Endothelial cell of umbilical vein (primary cell): ENCODE results near the gene STX11. TPM values are rescaled to one million over a fixed set of nuclear protein-coding genes. Genes with fewer than 3 reads are reported as not detected.

ENCODE experiments used
- BruUV-seq: library from RNA; stranded (reverse); fragments of 400-500 nt; replicated peaks from 2 replicates; lab custom pipeline; 2021; lab: Mats Ljungman, UMichigan
- CTCF ChIA-PET: fragments of 300-600, 350-600 bp; sonication (Branson Sonifier 250); formaldehyde crosslinking; loops from one replicate; lab custom pipeline; 2021; ENCODE audit warnings: antibody characterized with exemption, inconsistent platforms; lab: Charles Lee
- POLR2A ChIA-PET: fragments of 300-600, 350-600 bp; sonication (Branson Sonifier 250); formaldehyde crosslinking; loops from one replicate; lab custom pipeline; 2021; ENCODE audit warnings: antibody characterized with exemption, inconsistent platforms; lab: Charles Lee
- DNase-seq: peaks from one replicate; pipeline ENCODE4 v3.0.0-alpha.2; 2011; ENCODE audit warnings: low read depth, low spot score
- FAIRE-seq: peaks from 2 replicates; lab custom pipeline; 2011; peaks lifted over from hg19 to GRCh38; lab: Jason Lieb, UNC
- H2AFZ ChIP-seq: 2 replicates; pipeline ENCODE4 v1.6.0; 2012; ENCODE audit warnings: low read depth, low read length, control low read depth, inconsistent platforms
- H3K27ac ChIP-seq: 2 replicates; pipeline ENCODE4 v1.5.1; 2011; ENCODE audit warnings: low read depth, mild to moderate bottlenecking, control low read depth, low read length, moderate library complexity; ENCODE audit not compliant: insufficient read depth
- H3K27me3 ChIP-seq, 2 experiments: 2 replicates each; pipeline versions ENCODE4 v1.6.0 to v1.6.1; 2011; ENCODE audit warnings: low read length in 2 of 2, mixed read lengths in 1 of 2; ENCODE audit not compliant: control insufficient read depth in 2 of 2, insufficient read depth in 2 of 2
- H3K36me3 ChIP-seq, 2 experiments: 2 replicates in 1 of 2; 3 replicates in 1 of 2; pipeline ENCODE4 v1.5.1; 2011; ENCODE audit warnings: low read length in 2 of 2, mild to moderate bottlenecking in 1 of 2, moderate library complexity in 1 of 2; ENCODE audit not compliant: control insufficient read depth in 2 of 2, insufficient read depth in 2 of 2; ENCODE audit errors: extremely low read depth in 1 of 2
- H3K4me1 ChIP-seq: 3 replicates; pipeline ENCODE4 v1.5.1; 2011; ENCODE audit warnings: mild to moderate bottlenecking, low read length; ENCODE audit not compliant: control insufficient read depth, insufficient read depth; ENCODE audit errors: extremely low read depth
- H3K4me2 ChIP-seq: 2 replicates; pipeline ENCODE4 v1.6.1; 2011; ENCODE audit warnings: low read length, control low read depth, mixed read lengths; ENCODE audit not compliant: insufficient read depth
- H3K4me3 ChIP-seq, 3 experiments: fragments of 200-600 bp in 1 of 3; sonication (generic), shearing (Covaris generic) in 1 of 3; replicated peaks in 1 of 3; 2 replicates each; pipeline ENCODE4 v1.5.1; 2011 to 2016; ENCODE audit warnings: control low read depth in 3 of 3, low read length in 3 of 3, mild to moderate bottlenecking in 2 of 3, inconsistent platforms in 1 of 3, low read depth in 1 of 3, moderate library complexity in 1 of 3; ENCODE audit not compliant: insufficient read depth in 1 of 3
- H3K79me2 ChIP-seq: 2 replicates; pipeline ENCODE4 v1.6.0; 2012; ENCODE audit warnings: low read length, inconsistent platforms; ENCODE audit not compliant: control insufficient read depth, insufficient read depth
- H3K9ac ChIP-seq: replicated peaks from 2 replicates; pipeline ENCODE3; 2011; ENCODE audit warnings: low read length, control low read depth; ENCODE audit not compliant: insufficient read depth; ENCODE audit errors: extremely low read depth
- H3K9me1 ChIP-seq: replicated peaks from 3 replicates; pipeline ENCODE4 v1.6.0; 2011; ENCODE audit warnings: mild to moderate bottlenecking, low read length; ENCODE audit not compliant: control insufficient read depth, insufficient read depth; ENCODE audit errors: extremely low read depth
- H3K9me3 ChIP-seq: replicated peaks from 2 replicates; pipeline ENCODE4 v1.5.1; 2012; ENCODE audit warnings: low read length, inconsistent platforms; ENCODE audit not compliant: control insufficient read depth, insufficient read depth
- H4K20me1 ChIP-seq: replicated peaks from 2 replicates; pipeline ENCODE3; 2011; ENCODE audit warnings: mild to moderate bottlenecking, low read length; ENCODE audit not compliant: control insufficient read depth, insufficient read depth; ENCODE audit errors: extremely low read depth
- CTCF ChIP-seq, 2 donors: IDR thresholded peaks; 1 replicate in 1 of 2; 2 replicates in 1 of 2; pipeline ENCODE4 v1.5.1; 2011; ENCODE audit warnings: low read length in 2 of 2, mild to moderate bottlenecking in 2 of 2, moderate library complexity in 2 of 2, control low read depth in 1 of 2, inconsistent platforms in 1 of 2, low read depth in 1 of 2; ENCODE audit not compliant: insufficient read depth in 1 of 2; ENCODE audit errors: extremely low read depth in 1 of 2
- EZH2 ChIP-seq: IDR thresholded peaks from 2 replicates; pipeline ENCODE4 v1.6.1; 2012; ENCODE audit warnings: borderline replicate concordance, low read depth, mild to moderate bottlenecking, moderate library complexity, low read length, inconsistent platforms; ENCODE audit not compliant: severe bottlenecking
- FOS ChIP-seq: IDR thresholded peaks from 2 replicates; pipeline ENCODE4 v1.6.1; 2011; ENCODE audit warnings: mild to moderate bottlenecking, low read length, moderate library complexity, borderline replicate concordance; ENCODE audit not compliant: insufficient read depth
- GATA2 ChIP-seq: IDR thresholded peaks from 2 replicates; pipeline ENCODE4 v1.7.0; 2011; ENCODE audit warnings: low read depth, mild to moderate bottlenecking, moderate library complexity, mixed read lengths, low read length; ENCODE audit not compliant: insufficient read length, insufficient read depth
- JUN ChIP-seq: IDR thresholded peaks from 2 replicates; pipeline ENCODE4 v1.6.1; 2011; ENCODE audit warnings: borderline replicate concordance, low read depth; ENCODE audit not compliant: insufficient read length, insufficient read depth
- MAX ChIP-seq: IDR thresholded peaks from 2 replicates; pipeline ENCODE4 v1.6.1; 2011; ENCODE audit not compliant: insufficient read depth, insufficient read length
- MYC ChIP-seq: IDR thresholded peaks from one replicate; pipeline ENCODE4 v1.6.1; 2011; ENCODE audit warnings: mild to moderate bottlenecking, low read depth, low read length
- POLR2A ChIP-seq: IDR thresholded peaks from 2 replicates; pipeline ENCODE4 v1.6.1; 2012; ENCODE audit warnings: low read depth, mild to moderate bottlenecking, control low read depth, low read length
- POLR2AphosphoS5 ChIP-seq: IDR thresholded peaks from 2 replicates; pipeline ENCODE4 v1.6.1; 2012; ENCODE audit warnings: low read depth, mild to moderate bottlenecking, control low read depth, low read length, moderate library complexity; ENCODE audit not compliant: insufficient read depth
- dilution Hi-C: fragments of 300-500 bp; cut with MboI; formaldehyde crosslinking; loops from one replicate; pipeline ENCODE4 v1.15.0; 2019; ENCODE audit warnings: low sequenced_read_pairs; ENCODE audit not compliant: extremely low pct_ligation_motif_present
- intact Hi-C: fragments of 100-400 bp; cut with micrococcal nuclease; formaldehyde crosslinking; loops from one replicate; pipeline ENCODE4 v1.10.0; 2022
- polyA plus RNA-seq, 4 experiments: library from polyadenylated mRNA; depleted of rRNA in 3 of 4; stranded (reverse) in 3 of 4; unstranded in 1 of 4; fragments of >200 nt; gene quantifications; 2 replicates each; pipeline versions ENCODE4 v1.2.1 to v1.2.3, GENCODE V29; 2011 to 2012; ENCODE audit warnings: missing spikeins in 1 of 4
- total RNA-seq: library from RNA; stranded (reverse); gene quantifications from 2 replicates; pipeline ENCODE4 v1.2.3, GENCODE V29; 2021

The STX11 gene
- total and polyA plus RNA-seq, 2 donors (not counting 3 experiments of a cell fraction or from before 2014, with no cell fraction given): 4.7 to 8.9 TPM

- Histone ChIP-seq H3K9me3 (no peaks in the 10 kb centered on the region), H3K4me3 (no peak overlapping the region), H3K9me1 (no peaks in the 10 kb centered on the region), H2AFZ (no peak overlapping the region), H3K27me3 (no peaks in the 10 kb centered on the region), H3K36me3 (no peaks in the 10 kb centered on the region), H3K4me1 (peaks cover 9% of the 10 kb centered on the region), H3K27ac (no peak overlapping the region), H4K20me1 (no peaks in the 10 kb centered on the region), H3K4me2 (no peak overlapping the region), H3K79me2 (no peaks in the 10 kb centered on the region), H3K9ac (no peak overlapping the region)
- no TSS peak for BruUV-seq
- intact Hi-C loops: loop anchor here (1.0 kb wide), 1 partner anchor 11 kb away; no protein-coding TSS in a partner anchor
- TF ChIP-seq JUN (no peak), GATA2 (no peak), FOS (no peak), EZH2 (no peak), CTCF (IDR thresholded peaks at IDR 0.05; ENCODE audit: extremely low read depth in 1 of 2, insufficient read depth in 1 of 2, low read depth in 1 of 2, low read length in 2 of 2) (no peak), POLR2A (no peak), MAX (no peak), POLR2AphosphoS5 (no peak), MYC (no peak)
- POLR2A ChIA-PET: no interaction called here
- no peak for FAIRE-seq
- CTCF ChIA-PET: interaction anchor here (0.9 to 2.1 kb wide), 7 partner anchors 10 to 72 kb away, joined by 3 to 10 read pairs (median 5); no protein-coding TSS in a partner anchor
- DNase-seq: no peak
- dilution Hi-C loops: no loop called here
Measured at GRCh38 chr6:144143878-144144277, 6.4 kb upstream of the STX11 start.
